ENCODE results near the gene CFAP251. TPM values are rescaled to one million over a fixed set of nuclear protein-coding genes. Genes with fewer than 3 reads are reported as not detected.

CFAP251 gene
- polyA plus RNA-seq, 3 donors = 0.08 to 0.17 TPM; not detected in 1

GRCh38 chr12:121996050-121996944 lies 77.9 kb downstream of the CFAP251 start:
- H4K20me1 ChIP-seq (ENCODE audit: insufficient read depth, low read length) = no peaks in the 10 kb centered on the region
- H3K4me3 Mint-ChIP-seq = no peak overlapping the region
- H3K27ac Mint-ChIP-seq = no peak overlapping the region
- H3K4me1 Mint-ChIP-seq = peaks cover 17% of the 10 kb centered on the region
- no peaks in the 10 kb centered on the region for H3K27me3 ChIP-seq (ENCODE audit: control insufficient read depth in 2 of 2, insufficient read depth in 2 of 2, low read length in 2 of 2)
- H3K36me3 ChIP-seq (replicated peaks in 1 of 2; ENCODE audit: control insufficient read depth in 1 of 2, insufficient read depth in 2 of 2, low read length in 2 of 2) = no peaks in the 10 kb centered on the region
- H3K9me3 ChIP-seq (replicated peaks in 1 of 2; ENCODE audit: control insufficient read depth in 1 of 2, insufficient read depth in 1 of 2, low read length in 2 of 2) = peaks cover 0 to 4% of the 10 kb centered on the region in 2 donors
- H3K79me2 ChIP-seq (ENCODE audit: insufficient read depth, low read length) = no peaks in the 10 kb centered on the region
- H3K9me3 Mint-ChIP-seq = peaks cover 0 to 12% (median 6%) of the 10 kb centered on the region in 7 donors
- H3K4me2 ChIP-seq (replicated peaks; ENCODE audit: extremely low read depth, low read length, poor library complexity, severe bottlenecking) = no peak overlapping the region
- H3K4me1 ChIP-seq (ENCODE audit: control insufficient read depth in 1 of 2, insufficient read depth in 2 of 2, low read length in 2 of 2) = peaks cover 8 to 10% of the 10 kb centered on the region in 2 donors
- H2AFZ ChIP-seq (ENCODE audit: insufficient read depth, low read depth, low read length, poor library complexity, severe bottlenecking) = no peak overlapping the region
- H3K4me3 ChIP-seq (replicated peaks in 1 of 3; ENCODE audit: low read depth in 2 of 3, low read length in 3 of 3) = no peak overlapping the region
- no peak for TF ChIP-seq CTCF (IDR thresholded peaks at IDR 0.05)
- H3K9ac ChIP-seq (ENCODE audit: insufficient read depth, low read length, poor library complexity, severe bottlenecking) = no peak overlapping the region
- no peak for DNase-seq
- WGBS (ENCODE audit: insufficient coverage) = 100% methylated on average over 1 of the region's 9 CpGs
- no peak overlapping the region for H3K27ac ChIP-seq (ENCODE audit: low read depth in 1 of 2, low read length in 2 of 2)
- H3K27me3 Mint-ChIP-seq (ENCODE audit: low read depth in 3 of 3) = peaks cover 1 to 4% (median 4%) of the 10 kb centered on the region in 3 donors
- H3K36me3 Mint-ChIP-seq = no peaks in the 10 kb centered on the region
- intact Hi-C loops (cut with micrococcal nuclease) = no loop called here

- no peaks in the 10 kb centered on the region for H3K79me2 ChIP-seq (ENCODE audit: insufficient read depth, low read length)
- H3K9me3 Mint-ChIP-seq = peaks cover 0 to 12% (median 6%) of the 10 kb centered on the region in 7 donors
Measured at GRCh38 chr12:121996945-121997612, 78.7 kb downstream of the CFAP251 start.

More at GRCh38 chr12:121996945-121997612, 78.7 kb downstream of the CFAP251 start:
- WGBS (ENCODE audit: insufficient coverage) = 94% methylated on average over 8 of the region's 13 CpGs
- no peaks in the 10 kb centered on the region for H4K20me1 ChIP-seq (ENCODE audit: insufficient read depth, low read length)
- H3K4me1 Mint-ChIP-seq = peaks cover 9% of the 10 kb centered on the region
- intact Hi-C loops (cut with micrococcal nuclease) = no loop called here
- H2AFZ ChIP-seq (ENCODE audit: insufficient read depth, low read depth, low read length, poor library complexity, severe bottlenecking) = no peak overlapping the region
- H3K27ac ChIP-seq (ENCODE audit: low read depth in 1 of 2, low read length in 2 of 2) = no peak overlapping the region
- TF ChIP-seq CTCF (IDR thresholded peaks at IDR 0.05) = no peak
- H3K4me1 ChIP-seq (ENCODE audit: control insufficient read depth in 1 of 2, insufficient read depth in 2 of 2, low read length in 2 of 2) = peaks cover 1 to 6% of the 10 kb centered on the region in 2 donors
- H3K27ac Mint-ChIP-seq = no peak overlapping the region
- no peaks in the 10 kb centered on the region for H3K27me3 ChIP-seq (ENCODE audit: control insufficient read depth in 2 of 2, insufficient read depth in 2 of 2, low read length in 2 of 2)
- no peak overlapping the region for H3K4me3 ChIP-seq (replicated peaks in 1 of 3; ENCODE audit: low read depth in 2 of 3, low read length in 3 of 3)
- H3K36me3 ChIP-seq (replicated peaks in 1 of 2; ENCODE audit: control insufficient read depth in 1 of 2, insufficient read depth in 2 of 2, low read length in 2 of 2) = no peaks in the 10 kb centered on the region
- H3K36me3 Mint-ChIP-seq = no peaks in the 10 kb centered on the region
- H3K4me3 Mint-ChIP-seq = no peak overlapping the region
- H3K9ac ChIP-seq (ENCODE audit: insufficient read depth, low read length, poor library complexity, severe bottlenecking) = no peak overlapping the region
- H3K9me3 ChIP-seq (replicated peaks in 1 of 2; ENCODE audit: control insufficient read depth in 1 of 2, insufficient read depth in 1 of 2, low read length in 2 of 2) = peaks cover 0 to 4% of the 10 kb centered on the region in 2 donors
- H3K27me3 Mint-ChIP-seq (ENCODE audit: low read depth in 3 of 3) = peaks cover 1 to 6% (median 1%) of the 10 kb centered on the region in 3 donors
- no peak for DNase-seq
- H3K4me2 ChIP-seq (replicated peaks; ENCODE audit: extremely low read depth, low read length, poor library complexity, severe bottlenecking) = no peak overlapping the region

Measured in CD14-positive monocyte (primary cell).